ENCODE measurements around the gene ITIH4. TPM values are rescaled to one million over a fixed set of nuclear protein-coding genes. Genes with fewer than 3 reads are reported as not detected.

Gene ITIH4
- polyA plus RNA-seq, 3 donors: 0.59 to 47.7 TPM; not detected in 1

GRCh38 chr3:52848617-52849016 is 18.1 kb upstream of the ITIH4 start:
- Histone ChIP-seq H3K4me2 (replicated peaks; ENCODE audit: extremely low read depth, low read length, poor library complexity, severe bottlenecking) (no peak overlapping the region), H3K4me1 (ENCODE audit: control insufficient read depth in 1 of 2, insufficient read depth in 2 of 2, low read length in 2 of 2) (peaks cover 19 to 21% of the 10 kb centered on the region in 2 donors), H4K20me1 (ENCODE audit: insufficient read depth, low read length) (peaks cover 7% of the 10 kb centered on the region), H3K9me3 (replicated peaks in 1 of 2; ENCODE audit: control insufficient read depth in 1 of 2, insufficient read depth in 1 of 2, low read length in 2 of 2) (no peaks in the 10 kb centered on the region), H3K27ac (ENCODE audit: low read depth in 1 of 2, low read length in 2 of 2) (no peak overlapping the region), H3K9ac (ENCODE audit: insufficient read depth, low read length, poor library complexity, severe bottlenecking) (no peak overlapping the region), H3K27me3 (ENCODE audit: control insufficient read depth in 2 of 2, insufficient read depth in 2 of 2, low read length in 2 of 2) (no peaks in the 10 kb centered on the region), H2AFZ (ENCODE audit: insufficient read depth, low read depth, low read length, poor library complexity, severe bottlenecking) (no peak overlapping the region), H3K79me2 (ENCODE audit: insufficient read depth, low read length) (no peaks in the 10 kb centered on the region), H3K36me3 (replicated peaks in 1 of 2; ENCODE audit: control insufficient read depth in 1 of 2, insufficient read depth in 2 of 2, low read length in 2 of 2) (peaks cover 60 to 83% of the 10 kb centered on the region in 2 donors), H3K4me3 (replicated peaks in 1 of 3; ENCODE audit: low read depth in 2 of 3, low read length in 3 of 3) (no peak overlapping the region)
- Mint-ChIP-seq H3K36me3 (peaks cover 71 to 86% of the 10 kb centered on the region in 2 donors), H3K9me3 (no peaks in the 10 kb centered on the region), H3K27me3 (ENCODE audit: low read depth in 3 of 3) (peaks cover 0 to 2% (median 0%) of the 10 kb centered on the region in 3 donors), H3K4me1 (peaks cover 26% of the 10 kb centered on the region), H3K27ac (no peak overlapping the region), H3K4me3 (no peak overlapping the region)
- TF ChIP-seq CTCF (IDR thresholded peaks at IDR 0.05): no peak
- intact Hi-C loops (cut with micrococcal nuclease): loop anchor here in 1 of 2 donors (10.0 kb wide), 1 partner anchor 226 kb away; no protein-coding TSS in a partner anchor
- no peak for DNase-seq
- 82% methylated on average over 7 of the region's 7 CpGs for WGBS (ENCODE audit: insufficient coverage)

- Mint-ChIP-seq H3K36me3 (peaks cover 72 to 86% of the 10 kb centered on the region in 2 donors), H3K9me3 (no peaks in the 10 kb centered on the region), H3K27me3 (ENCODE audit: low read depth in 3 of 3) (peaks cover 0 to 2% (median 0%) of the 10 kb centered on the region in 3 donors), H3K27ac (peak overlapping the region in 1 of 7 donors; percentile 49), H3K4me3 (no peak overlapping the region), H3K4me1 (peaks cover 35% of the 10 kb centered on the region)
- no peaks in the 10 kb centered on the region for H3K27me3 ChIP-seq (ENCODE audit: control insufficient read depth in 2 of 2, insufficient read depth in 2 of 2, low read length in 2 of 2)
- H3K79me2 ChIP-seq (ENCODE audit: insufficient read depth, low read length): no peaks in the 10 kb centered on the region
- intact Hi-C loops (cut with micrococcal nuclease): loop anchor here in 1 of 2 donors (10.0 kb wide), 1 partner anchor 227 kb away; no protein-coding TSS in a partner anchor
- DNase-seq: no peak
- no peak overlapping the region for H3K27ac ChIP-seq (ENCODE audit: low read depth in 1 of 2, low read length in 2 of 2)
- no peaks in the 10 kb centered on the region for H3K9me3 ChIP-seq (replicated peaks in 1 of 2; ENCODE audit: control insufficient read depth in 1 of 2, insufficient read depth in 1 of 2, low read length in 2 of 2)
- no peak for TF ChIP-seq CTCF (IDR thresholded peaks at IDR 0.05)
- peaks cover 59 to 82% of the 10 kb centered on the region in 2 donors for H3K36me3 ChIP-seq (replicated peaks in 1 of 2; ENCODE audit: control insufficient read depth in 1 of 2, insufficient read depth in 2 of 2, low read length in 2 of 2)
- H3K9ac ChIP-seq (ENCODE audit: insufficient read depth, low read length, poor library complexity, severe bottlenecking): no peak overlapping the region
- H3K4me2 ChIP-seq (replicated peaks; ENCODE audit: extremely low read depth, low read length, poor library complexity, severe bottlenecking): no peak overlapping the region
- H3K4me3 ChIP-seq (replicated peaks in 1 of 3; ENCODE audit: low read depth in 2 of 3, low read length in 3 of 3): no peak overlapping the region
- H3K4me1 ChIP-seq (ENCODE audit: control insufficient read depth in 1 of 2, insufficient read depth in 2 of 2, low read length in 2 of 2): peaks cover 27 to 30% of the 10 kb centered on the region in 2 donors
- H2AFZ ChIP-seq (ENCODE audit: insufficient read depth, low read depth, low read length, poor library complexity, severe bottlenecking): no peak overlapping the region
- 100% methylated on average over 7 of the region's 7 CpGs for WGBS (ENCODE audit: insufficient coverage)
- H4K20me1 ChIP-seq (ENCODE audit: insufficient read depth, low read length): no peaks in the 10 kb centered on the region
These were observed 17.3 kb upstream of the ITIH4 start for GRCh38 chr3:52847726-52848125.
